ENCODE measurements around the gene KCNAB1.

KCNAB1 gene

GRCh38 chr3:156332304-156332703, 211.9 kb downstream of the KCNAB1 start:
- no peak for DNase-seq

DNA sequence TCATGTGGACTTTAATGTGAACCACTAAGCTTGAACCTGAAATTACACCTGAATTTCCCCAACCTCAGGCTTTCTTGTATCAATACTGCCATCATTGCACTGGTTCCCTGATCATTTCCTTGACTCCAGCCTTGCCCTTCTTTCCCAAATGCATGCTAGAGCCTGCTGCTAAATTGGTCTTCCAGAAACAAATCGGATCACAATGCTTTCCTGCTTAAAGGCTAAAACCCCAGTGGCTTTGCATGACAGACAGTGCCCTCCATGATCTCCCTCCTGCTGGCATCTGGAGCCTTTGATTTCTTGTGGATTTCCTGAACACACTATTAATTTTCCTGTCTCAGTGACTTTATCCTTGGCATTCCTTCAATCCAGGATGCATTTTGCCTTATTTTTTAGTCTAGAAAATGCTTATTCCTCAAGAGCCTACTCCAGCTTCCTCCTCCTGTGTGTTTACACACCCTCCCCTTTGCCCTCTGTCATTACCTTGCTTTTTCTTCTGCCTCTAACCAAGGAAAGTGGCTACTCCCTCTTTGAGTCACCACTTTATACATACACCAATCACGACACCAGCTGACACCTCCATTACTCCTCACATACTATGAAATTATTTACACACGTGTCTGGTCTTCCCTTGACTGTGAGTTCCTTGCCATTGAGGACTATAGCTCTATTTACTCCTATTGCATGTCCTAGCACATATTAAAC, 214.6 kb downstream of the KCNAB1 start:
- no peak for DNase-seq

GRCh38 chr3:156339491-156339890, 219.1 kb downstream of the KCNAB1 start:
- no peak for DNase-seq

DNA sequence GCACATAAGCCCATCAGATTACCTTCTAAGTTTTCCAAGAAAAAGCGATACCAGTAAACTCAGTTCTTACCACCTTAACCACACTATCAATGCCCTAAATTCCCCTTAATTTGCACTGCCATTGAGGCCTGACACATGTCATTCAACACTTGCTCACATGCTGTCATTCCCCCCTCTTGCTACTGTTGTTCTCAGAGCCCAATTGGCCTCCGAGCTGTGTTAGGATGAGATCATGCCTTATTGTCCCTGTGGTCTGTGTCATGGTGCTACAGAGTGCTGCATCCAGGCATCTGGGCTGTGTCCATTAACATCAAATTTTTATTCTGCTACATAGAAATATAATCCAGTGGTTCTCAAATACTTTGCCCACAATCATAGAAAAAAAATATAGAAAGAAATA, 221.0 kb downstream of the KCNAB1 start:
- DNase-seq = no peak

DNA sequence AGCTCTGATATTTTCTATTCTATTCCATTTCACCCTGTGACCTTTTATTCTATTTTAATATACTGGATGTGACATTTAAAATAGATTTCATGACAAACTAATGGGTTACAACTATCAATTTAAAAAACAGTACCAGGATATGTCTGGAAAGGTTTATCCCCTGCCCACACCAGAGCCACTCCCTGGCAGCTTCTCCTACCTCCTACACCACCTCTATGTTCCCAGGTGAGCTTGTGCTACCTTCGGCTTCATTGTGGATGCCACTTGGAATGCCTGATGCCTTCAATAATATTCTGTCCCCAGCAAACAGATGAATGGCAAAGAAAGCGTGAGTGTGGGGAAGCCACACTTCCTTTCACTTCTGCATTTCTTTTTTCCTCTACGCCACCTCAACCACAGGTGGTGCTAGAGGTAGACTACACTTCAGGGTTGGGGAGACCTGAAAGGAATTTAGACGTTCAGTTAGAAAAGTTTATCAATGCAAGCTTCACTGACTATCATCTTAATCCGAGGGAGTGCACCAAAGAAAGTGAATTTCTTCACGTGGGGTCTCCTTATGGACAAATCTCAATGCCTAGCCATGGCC, 221.5 kb downstream of the KCNAB1 start:
- no peak for DNase-seq

DNA sequence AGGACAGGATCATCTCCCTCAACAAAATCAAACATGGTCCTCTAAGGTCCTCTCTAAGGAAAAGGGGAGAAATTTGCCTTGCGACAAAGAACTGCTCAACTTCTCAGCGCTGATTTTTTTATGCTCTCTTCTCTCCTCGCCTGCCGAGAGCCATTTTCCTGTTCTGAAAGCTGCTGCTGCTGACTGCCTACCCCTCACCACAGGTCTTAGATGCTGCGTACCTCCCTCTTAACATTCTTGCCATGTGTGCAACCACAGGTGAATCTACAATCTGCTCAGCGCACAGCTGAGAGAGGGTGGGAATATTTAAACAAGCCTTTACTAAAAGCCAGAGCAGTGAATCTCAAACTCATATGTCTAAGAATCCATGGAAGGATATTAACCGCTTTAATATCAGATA, 223.8 kb downstream of the KCNAB1 start:
- no peak for DNase-seq

GRCh38 chr3:156349111-156349510, 228.7 kb downstream of the KCNAB1 start:
- DNase-seq = no peak

GRCh38 chr3:156349978-156350377, 229.6 kb downstream of the KCNAB1 start:
- no peak for DNase-seq

- no peak for DNase-seq
These were observed 230.4 kb downstream of the KCNAB1 start for GRCh38 chr3:156350781-156351180.

GRCh38 chr3:156351783-156352182, 231.4 kb downstream of the KCNAB1 start:
- DNase-seq = no peak

DNA sequence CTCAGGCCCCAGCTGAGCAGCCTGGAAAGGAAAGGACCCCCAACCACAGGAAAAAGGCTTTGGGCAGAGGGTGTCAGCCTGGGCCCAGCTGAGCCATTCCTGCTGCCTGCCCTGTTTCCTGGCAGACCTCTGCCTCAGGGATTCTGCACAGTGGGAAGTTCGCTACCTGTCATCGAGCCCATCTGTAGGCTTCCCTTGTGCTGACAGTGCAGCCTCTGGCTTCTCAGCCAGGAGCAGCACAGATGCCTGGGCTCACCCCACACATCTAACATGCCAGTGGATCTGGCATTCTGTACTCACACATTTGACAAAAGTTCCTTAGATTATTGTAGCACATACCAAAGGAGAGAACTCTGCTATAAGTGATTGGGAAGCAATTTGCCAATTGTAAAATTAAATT, 232.3 kb downstream of the KCNAB1 start:
- DNase-seq = no peak

DNA sequence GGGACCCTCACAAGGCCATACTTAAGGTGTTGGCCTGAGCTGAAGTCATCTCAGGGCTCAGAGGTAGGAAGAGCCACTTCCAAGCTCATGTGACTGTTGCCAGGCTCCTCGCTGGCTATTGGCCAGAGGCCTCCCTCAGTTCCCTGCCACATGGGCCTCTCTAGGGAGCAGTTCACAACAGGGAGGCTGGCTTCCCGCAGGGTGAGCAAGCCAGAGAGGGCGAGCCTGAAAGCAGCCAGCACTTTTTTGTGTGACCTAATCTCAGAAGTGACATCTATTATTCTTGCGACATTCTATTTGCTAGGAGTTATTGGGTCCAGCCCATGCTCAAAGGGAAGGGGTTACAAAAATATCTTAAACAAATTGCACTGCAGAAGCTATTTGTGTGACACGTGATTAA, 233.2 kb downstream of the KCNAB1 start:
- DNase-seq = no peak

DNA sequence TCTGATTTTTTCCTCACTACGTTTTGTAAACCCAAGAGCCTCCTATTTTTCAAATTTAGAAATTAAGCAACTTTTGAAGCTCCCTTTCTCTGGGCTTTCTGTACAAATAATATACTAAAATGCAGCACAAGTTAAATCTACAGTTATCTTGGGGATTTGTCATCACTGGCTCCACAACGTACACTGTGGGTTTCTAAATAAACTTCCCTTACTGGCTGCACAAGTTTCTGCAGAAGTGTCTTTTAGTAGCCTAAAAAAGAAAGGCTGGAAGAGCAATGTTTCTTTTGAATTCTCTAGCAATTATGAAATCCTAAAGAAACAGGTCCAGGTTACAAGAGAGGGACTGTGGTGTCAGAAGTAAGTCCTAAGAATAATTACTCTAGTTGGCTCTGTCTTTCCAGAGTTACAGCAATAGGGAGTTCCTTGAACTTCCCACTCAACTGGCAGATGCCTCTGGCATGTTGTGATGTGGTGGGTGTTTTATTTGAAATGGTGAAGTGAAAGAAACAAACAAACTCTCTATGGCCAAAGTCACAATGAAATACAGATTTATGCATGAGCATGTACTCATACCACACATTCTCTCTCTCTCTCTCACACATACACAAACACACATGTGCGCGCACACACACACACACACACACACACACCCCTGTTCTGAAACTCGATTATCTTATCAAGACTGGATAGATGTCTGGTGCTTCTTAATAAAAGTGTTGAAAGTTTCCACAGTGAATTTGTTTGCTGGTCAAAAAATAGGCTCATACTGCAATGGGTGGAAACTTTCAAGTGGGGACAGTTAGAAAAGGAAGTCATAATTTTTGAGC, 236.4 kb downstream of the KCNAB1 start:
- DNase-seq = no peak

GRCh38 chr3:156358232-156358631, 237.9 kb downstream of the KCNAB1 start:
- no peak for DNase-seq

- DNase-seq = no peak
These were observed 239.0 kb downstream of the KCNAB1 start for GRCh38 chr3:156359368-156359767.

GRCh38 chr3:156360083-156360482, 239.7 kb downstream of the KCNAB1 start:
- DNase-seq = no peak

DNA sequence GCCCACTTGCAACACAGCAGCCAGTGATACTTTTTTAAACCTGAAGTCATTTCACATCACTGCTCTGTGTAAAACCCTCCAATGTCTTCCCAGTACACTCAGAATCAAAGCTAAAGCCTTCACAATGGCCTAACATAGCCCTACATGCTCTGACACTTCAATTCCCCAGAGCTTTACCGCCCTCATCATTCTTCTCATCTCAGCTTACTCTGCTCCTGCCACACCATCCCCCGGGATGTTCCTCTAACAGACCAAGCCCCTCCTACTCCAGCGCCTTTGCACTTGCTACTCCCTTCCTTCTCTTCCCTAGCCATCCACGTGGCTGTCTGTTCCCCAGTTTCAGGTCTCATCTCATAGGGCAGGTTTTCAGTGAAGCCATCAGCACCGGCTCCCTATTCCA, 240.6 kb downstream of the KCNAB1 start:
- no peak for DNase-seq

DNA sequence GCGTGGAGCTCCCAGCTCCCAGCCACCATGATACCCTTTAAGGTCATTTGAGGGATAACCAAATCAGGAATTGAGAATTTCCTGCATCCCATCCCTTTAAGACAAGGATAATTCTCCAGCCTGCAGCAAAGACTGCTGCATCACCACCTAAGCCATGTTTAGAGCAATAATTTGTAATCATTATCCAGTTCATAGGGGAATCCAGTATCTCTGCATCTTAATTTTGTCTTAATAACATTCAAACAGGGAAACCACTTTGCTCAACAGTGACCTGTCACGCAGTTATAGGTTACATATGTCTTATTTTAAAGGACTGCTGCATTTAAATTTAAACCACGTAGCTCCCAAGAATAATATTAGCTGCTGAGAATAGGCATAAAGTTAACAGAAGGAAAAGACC, 246.2 kb downstream of the KCNAB1 start:
- no peak for DNase-seq

- DNase-seq = no peak
These were observed 247.8 kb downstream of the KCNAB1 start for GRCh38 chr3:156368189-156368588.

DNA sequence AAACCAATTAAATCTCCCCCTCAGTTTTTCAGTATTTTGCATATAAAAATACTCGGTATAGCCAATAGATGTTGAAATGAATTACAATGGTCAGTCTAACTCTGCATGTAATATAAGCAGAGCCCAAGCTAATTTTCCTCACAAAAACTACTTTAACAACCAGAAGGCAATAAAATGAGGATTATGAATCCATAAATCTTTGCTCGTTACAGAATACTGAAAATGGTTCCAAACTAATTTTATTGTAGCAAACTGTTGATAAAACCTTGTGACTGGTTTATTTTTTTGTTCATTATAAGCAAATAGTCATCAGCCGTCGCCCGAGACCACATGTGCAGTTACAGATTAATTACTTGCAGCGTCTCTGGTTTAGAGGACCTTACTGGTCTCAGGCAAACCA, 251.3 kb downstream of the KCNAB1 start:
- no peak for DNase-seq

DNA sequence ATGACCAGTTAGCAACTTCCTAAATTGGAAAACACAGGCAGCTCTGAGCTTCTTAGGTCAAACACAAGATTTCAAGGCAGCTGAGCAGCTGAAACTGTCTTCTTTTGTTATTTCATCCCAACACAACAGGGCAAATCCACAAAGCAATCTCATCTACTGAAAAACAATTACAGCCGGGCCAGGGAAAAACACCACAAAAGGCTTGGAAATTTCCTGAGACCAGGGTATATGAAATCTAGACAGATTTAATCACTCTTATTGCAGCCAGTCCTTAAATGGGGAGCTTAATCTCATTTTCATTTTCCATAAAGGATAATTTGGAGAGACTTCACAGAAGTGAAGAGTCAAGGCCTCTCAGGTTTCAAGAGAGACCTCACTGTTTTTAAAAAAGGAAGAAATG, 252.7 kb downstream of the KCNAB1 start:
- no peak for DNase-seq

DNA sequence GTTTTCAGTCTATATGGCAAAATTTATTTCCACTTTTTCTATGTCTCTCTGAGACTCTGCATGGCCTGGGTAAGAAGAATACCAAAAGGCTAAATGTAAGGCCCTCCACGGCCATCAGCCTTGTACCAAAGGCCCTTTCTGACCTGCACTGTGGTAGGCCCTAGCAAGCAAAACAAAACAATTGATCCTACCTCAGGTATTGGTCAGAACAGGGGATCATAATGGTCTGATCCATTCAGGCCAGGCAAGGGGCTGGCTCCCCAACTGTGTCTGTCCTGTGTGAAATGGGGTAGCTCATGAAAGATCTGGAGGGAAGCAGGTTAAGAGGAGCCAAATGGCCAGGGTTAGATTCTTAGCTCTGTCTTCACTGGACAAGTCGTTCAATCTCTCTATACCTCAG, 253.3 kb downstream of the KCNAB1 start:
- no peak for DNase-seq

GRCh38 chr3:156376199-156376598, 255.8 kb downstream of the KCNAB1 start:
- DNase-seq = no peak

GRCh38 chr3:156377266-156377665, 256.9 kb downstream of the KCNAB1 start:
- no peak for DNase-seq
